RKO (cell line): ENCODE measurements around the gene PCA3.

ENCODE experiments used
- DNase-seq: peaks from one replicate; pipeline ENCODE4 v3.0.0-alpha.2; 2016; ENCODE audit warnings: low spot score

Gene PCA3

GRCh38 chr9:76827296-76828080 is 63.2 kb downstream of the PCA3 start:
- no peak for DNase-seq

DNA sequence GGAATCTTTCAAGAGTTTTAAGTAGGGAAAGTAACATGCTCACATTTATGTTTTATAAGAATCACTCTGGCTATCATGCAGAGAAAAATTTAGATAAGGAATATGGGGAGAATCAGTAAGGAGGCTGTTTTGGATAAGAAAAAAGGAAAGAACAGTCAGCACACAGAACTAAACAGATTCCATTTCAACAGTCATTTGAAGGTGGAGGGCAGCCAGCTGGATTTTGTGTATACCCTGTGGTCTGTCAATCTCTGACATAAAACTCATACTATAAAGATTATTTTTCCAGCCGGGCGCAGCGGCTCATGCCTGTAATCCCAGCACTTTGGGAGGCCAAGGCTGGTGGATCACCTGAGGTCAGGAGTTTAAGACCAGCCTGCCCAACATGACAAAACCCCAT is 64.2 kb downstream of the PCA3 start:
- DNase-seq = no peak

- no peak for DNase-seq
Observed at GRCh38 chr9:76835571-76836283, 71.5 kb downstream of the PCA3 start.
